H9 (cell line): ENCODE measurements around the gene APOH. TPM values are rescaled to one million over a fixed set of nuclear protein-coding genes. Genes with fewer than 3 reads are reported as not detected.

ENCODE experiments used
- DNase-seq: peaks from one replicate; pipeline ENCODE4 v3.0.0-alpha.2; 2017
- H2AFZ ChIP-seq: one replicate; pipeline ENCODE4 v1.6.1; 2013; ENCODE audit warnings: mild to moderate bottlenecking, low read length, control low read depth, moderate library complexity
- H2AK5ac ChIP-seq: 2 replicates; pipeline ENCODE4 v1.6.1; 2013; ENCODE audit warnings: low read length, control low read depth, mixed read lengths; ENCODE audit not compliant: insufficient read length
- H2BK120ac ChIP-seq: one replicate; pipeline ENCODE4 v1.6.1; 2013; ENCODE audit warnings: low read depth, mild to moderate bottlenecking, low read length, control low read depth, inconsistent platforms; ENCODE audit not compliant: poor library complexity, severe bottlenecking
- H2BK12ac ChIP-seq: 2 replicates; pipeline ENCODE4 v1.6.1; 2013; ENCODE audit warnings: low read length, control low read depth, mixed read lengths, low read depth; ENCODE audit not compliant: insufficient read length
- H2BK15ac ChIP-seq: 2 replicates; pipeline ENCODE4 v1.6.1; 2013; ENCODE audit warnings: low read depth, low read length, control low read depth
- H2BK20ac ChIP-seq: one replicate; pipeline ENCODE4 v1.6.1; 2013; ENCODE audit warnings: low read depth, mild to moderate bottlenecking, low read length, control low read depth, inconsistent platforms; ENCODE audit not compliant: poor library complexity, severe bottlenecking
- H2BK5ac ChIP-seq: 2 replicates; pipeline ENCODE4 v1.6.1; 2013; ENCODE audit warnings: low read length, control low read depth, mixed read lengths; ENCODE audit not compliant: insufficient read length
- H3K14ac ChIP-seq: 2 replicates; pipeline ENCODE4 v1.6.1; 2013; ENCODE audit warnings: low read length, control low read depth; ENCODE audit not compliant: insufficient read depth
- H3K18ac ChIP-seq: 2 replicates; pipeline ENCODE4 v1.6.1; 2013; ENCODE audit warnings: low read depth, mild to moderate bottlenecking, mixed read lengths, low read length, control low read depth; ENCODE audit not compliant: insufficient read length
- H3K23ac ChIP-seq: 2 replicates; pipeline ENCODE4 v1.6.1; 2013; ENCODE audit warnings: low read length, control low read depth, mixed read lengths, low read depth; ENCODE audit not compliant: insufficient read length
- H3K23me2 ChIP-seq: 2 replicates; pipeline ENCODE4 v1.6.1; 2013; ENCODE audit warnings: low read depth, mild to moderate bottlenecking, mixed read lengths, low read length, control low read depth; ENCODE audit not compliant: insufficient read length, poor library complexity, severe bottlenecking
- H3K27ac ChIP-seq: 2 replicates; pipeline ENCODE4 v1.5.1; 2013; ENCODE audit warnings: low read length, control low read depth, mixed read lengths, low read depth; ENCODE audit not compliant: insufficient read length
- H3K27me3 ChIP-seq: 2 replicates; pipeline ENCODE4 v1.6.1; 2013; ENCODE audit warnings: low read length, control low read depth, inconsistent platforms; ENCODE audit not compliant: insufficient read depth
- H3K4ac ChIP-seq: 2 replicates; pipeline ENCODE4 v1.6.1; 2013; ENCODE audit warnings: low read depth, mild to moderate bottlenecking, control low read depth, inconsistent platforms, low read length, moderate library complexity
- H3K4me1 ChIP-seq: 2 replicates; pipeline ENCODE4 v1.6.1; 2013; ENCODE audit warnings: low read length, control low read depth, inconsistent platforms; ENCODE audit not compliant: insufficient read depth
- H3K4me2 ChIP-seq: 2 replicates; pipeline ENCODE4 v1.6.1; 2013; ENCODE audit warnings: low read length, control low read depth, mixed read lengths; ENCODE audit not compliant: insufficient read length, insufficient read depth
- H3K56ac ChIP-seq: 2 replicates; pipeline ENCODE4 v1.6.1; 2013; ENCODE audit warnings: low read depth, mild to moderate bottlenecking, mixed read lengths, low read length, control low read depth; ENCODE audit not compliant: insufficient read length
- H3K79me1 ChIP-seq: 2 replicates; pipeline ENCODE4 v1.6.1; 2013; ENCODE audit warnings: low read depth, mild to moderate bottlenecking, moderate library complexity, low read length, control low read depth, inconsistent platforms; ENCODE audit not compliant: insufficient read depth, poor library complexity, severe bottlenecking
- H3K79me2 ChIP-seq: 2 replicates; pipeline ENCODE4 v1.6.1; 2013; ENCODE audit warnings: low read length, control low read depth, inconsistent platforms; ENCODE audit not compliant: insufficient read depth
- H3K9ac ChIP-seq: 2 replicates; pipeline ENCODE4 v1.6.1; 2013; ENCODE audit warnings: low read length, control low read depth, mixed read lengths; ENCODE audit not compliant: insufficient read length; ENCODE audit errors: extremely low read depth
- H3K9me3 ChIP-seq: one replicate; pipeline ENCODE4 v1.6.1; 2013; ENCODE audit warnings: low read depth, low read length, inconsistent platforms; ENCODE audit not compliant: control insufficient read depth
- H3T11ph ChIP-seq: one replicate; pipeline ENCODE4 v1.6.1; 2013; ENCODE audit warnings: mild to moderate bottlenecking, low read length, control low read depth, inconsistent platforms
- H4K20me1 ChIP-seq: one replicate; pipeline ENCODE4 v1.6.1; 2013; ENCODE audit not compliant: control insufficient read depth, insufficient read length, insufficient read depth
- H4K5ac ChIP-seq: 2 replicates; pipeline ENCODE4 v1.6.1; 2013; ENCODE audit warnings: low read depth, mild to moderate bottlenecking, mixed read lengths, low read length, control low read depth; ENCODE audit not compliant: insufficient read length
- H4K8ac ChIP-seq: replicated peaks from 2 replicates; pipeline ENCODE4 v1.6.1; 2013; ENCODE audit warnings: low read length, control low read depth, mixed read lengths, low read depth; ENCODE audit not compliant: insufficient read length
- H4K91ac ChIP-seq: 2 replicates; pipeline ENCODE4 v1.6.1; 2013; ENCODE audit warnings: low read depth, mild to moderate bottlenecking, moderate library complexity, mixed read lengths, low read length, control low read depth; ENCODE audit not compliant: insufficient read length
- H3K27ac Mint-ChIP-seq, 3 experiments: 2 replicates in 2 of 3; 3 replicates in 1 of 3; pipeline ENCODE4 v1.8.0; 2020 to 2021; ENCODE audit warnings: mixed read lengths in 3 of 3, mild to moderate bottlenecking in 1 of 3, moderate library complexity in 1 of 3
- H3K27me3 Mint-ChIP-seq: 2 replicates; pipeline ENCODE4 v1.8.0; 2021; ENCODE audit warnings: low read depth, mild to moderate bottlenecking, moderate library complexity, mixed read lengths
- H3K36me3 Mint-ChIP-seq, 3 experiments: 2 replicates in 2 of 3; 3 replicates in 1 of 3; pipeline ENCODE4 v1.8.0; 2020 to 2021; ENCODE audit warnings: low read depth in 3 of 3, mixed read lengths in 3 of 3; ENCODE audit not compliant: insufficient read depth in 1 of 3
- H3K4me1 Mint-ChIP-seq, 2 experiments: 2 replicates each; pipeline ENCODE4 v1.8.0; 2020; ENCODE audit warnings: mixed read lengths in 2 of 2
- H3K4me3 Mint-ChIP-seq, 2 experiments: 2 replicates in 1 of 2; 3 replicates in 1 of 2; pipeline ENCODE4 v1.8.0; 2020 to 2021; ENCODE audit warnings: mild to moderate bottlenecking in 2 of 2, mixed read lengths in 2 of 2, moderate library complexity in 1 of 2
- H3K9me3 Mint-ChIP-seq, 2 experiments: 2 replicates in 1 of 2; 3 replicates in 1 of 2; pipeline ENCODE4 v1.8.0; 2020; ENCODE audit warnings: mild to moderate bottlenecking in 2 of 2, mixed read lengths in 2 of 2, moderate library complexity in 1 of 2
- WGBS: extraction: QIAGEN DNeasy Blood & Tissue Kit; methylation state at CpG from one replicate; pipeline ENCODE4 v1.1.7; 2013; ENCODE audit warnings: missing lambda C conversion rate, low lambda C conversion rate, mixed read lengths; ENCODE audit not compliant: insufficient read length; ENCODE audit errors: extremely low coverage; 5-methylcytosine and 5-hydroxymethylcytosine counted together
- total RNA-seq: library from RNA; stranded (reverse); gene quantifications from 2 replicates; pipeline ENCODE4 v1.2.1, GENCODE V29; 2021
- TF ChIP-seq, protein P1 (sequence below): fragments of 200-600 bp; sonication (generic); conservative IDR thresholded peaks from 3 replicates; pipeline ENCODE4 v1.8.0; 2021; ENCODE audit warnings: antibody characterized with exemption, mild to moderate bottlenecking

Gene APOH
- total RNA-seq, 1 experiment from 2014 or later: not detected

DNA sequence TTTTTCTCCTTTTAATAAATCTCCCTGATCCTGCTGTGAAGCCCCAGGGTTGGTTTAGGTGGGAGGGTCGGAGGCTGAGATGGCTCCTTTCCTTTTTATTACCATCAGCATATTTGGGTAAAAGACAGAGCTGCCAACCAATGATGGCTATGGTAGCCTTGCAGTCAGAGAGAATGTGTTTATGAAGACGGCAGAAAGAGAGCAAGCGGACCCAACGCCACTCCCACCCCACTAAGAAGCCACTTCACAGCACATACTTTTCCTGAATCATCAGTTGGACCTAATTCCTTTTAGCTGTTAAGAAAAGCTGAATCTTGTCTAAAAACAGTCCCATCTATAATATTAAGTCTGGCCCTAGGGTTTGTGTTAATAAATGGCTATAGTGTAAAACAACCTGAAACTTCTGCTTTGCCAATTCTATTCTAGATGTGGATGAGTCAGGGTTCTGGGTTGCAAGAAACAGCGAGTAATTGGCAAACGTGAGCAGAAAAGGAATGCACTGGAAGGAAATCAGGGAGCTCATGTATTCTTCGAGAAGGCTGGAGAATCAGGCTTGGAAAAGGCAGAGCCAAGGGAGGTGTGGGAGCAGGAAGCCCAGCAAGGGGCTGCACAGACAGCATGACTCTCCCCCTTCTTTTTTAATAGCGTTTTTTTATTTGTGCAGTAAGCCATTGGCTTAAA lies 39.2 kb upstream of the APOH start:
- H3K4me2 ChIP-seq: no peak overlapping the region
- H2AK5ac ChIP-seq: no peak overlapping the region
- no CpG with 5 or more reads among the region's 8 CpGs for WGBS
- Mint-ChIP-seq H3K4me1 (0 out of 4 replicates have a peak, but pooled peaks cover 0 to 4% of the 10 kb centered on the region in 2 experiments), H3K4me3 (no peak overlapping the region), H3K9me3 (peaks cover 26 to 31% of the 10 kb centered on the region in 2 experiments), H3K27me3 (peaks cover 2% of the 10 kb centered on the region; the same call in 1 of the 2 replicates), H3K27ac (no peak overlapping the region), H3K36me3 (peaks cover 2 to 24% (median 6%) of the 10 kb centered on the region in 3 experiments; a peak in 6 of 7 replicates)
- no peak overlapping the region for H3T11ph ChIP-seq
- no peak overlapping the region for H3K14ac ChIP-seq
- H4K5ac ChIP-seq: no peak overlapping the region
- H2BK15ac ChIP-seq: no peak overlapping the region
- DNase-seq: no peak
- no peaks in the 10 kb centered on the region for H3K9me3 ChIP-seq
- no peaks in the 10 kb centered on the region for H4K20me1 ChIP-seq
- TF ChIP-seq, protein P1, sequence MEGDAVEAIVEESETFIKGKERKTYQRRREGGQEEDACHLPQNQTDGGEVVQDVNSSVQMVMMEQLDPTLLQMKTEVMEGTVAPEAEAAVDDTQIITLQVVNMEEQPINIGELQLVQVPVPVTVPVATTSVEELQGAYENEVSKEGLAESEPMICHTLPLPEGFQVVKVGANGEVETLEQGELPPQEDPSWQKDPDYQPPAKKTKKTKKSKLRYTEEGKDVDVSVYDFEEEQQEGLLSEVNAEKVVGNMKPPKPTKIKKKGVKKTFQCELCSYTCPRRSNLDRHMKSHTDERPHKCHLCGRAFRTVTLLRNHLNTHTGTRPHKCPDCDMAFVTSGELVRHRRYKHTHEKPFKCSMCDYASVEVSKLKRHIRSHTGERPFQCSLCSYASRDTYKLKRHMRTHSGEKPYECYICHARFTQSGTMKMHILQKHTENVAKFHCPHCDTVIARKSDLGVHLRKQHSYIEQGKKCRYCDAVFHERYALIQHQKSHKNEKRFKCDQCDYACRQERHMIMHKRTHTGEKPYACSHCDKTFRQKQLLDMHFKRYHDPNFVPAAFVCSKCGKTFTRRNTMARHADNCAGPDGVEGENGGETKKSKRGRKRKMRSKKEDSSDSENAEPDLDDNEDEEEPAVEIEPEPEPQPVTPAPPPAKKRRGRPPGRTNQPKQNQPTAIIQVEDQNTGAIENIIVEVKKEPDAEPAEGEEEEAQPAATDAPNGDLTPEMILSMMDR: no peak
- H3K18ac ChIP-seq: no peak overlapping the region
- H3K23ac ChIP-seq: no peak overlapping the region
- H2BK5ac ChIP-seq: no peak overlapping the region
- H3K27ac ChIP-seq: no peak overlapping the region
- no peak overlapping the region for H4K91ac ChIP-seq
- no peaks in the 10 kb centered on the region for H3K4me1 ChIP-seq
- H4K8ac ChIP-seq: no peak overlapping the region
- no peaks in the 10 kb centered on the region for H3K79me1 ChIP-seq
- no peak overlapping the region for H2AFZ ChIP-seq
- H2BK12ac ChIP-seq: no peak overlapping the region
- no peak overlapping the region for H2BK20ac ChIP-seq
- H3K27me3 ChIP-seq: no peaks in the 10 kb centered on the region
- no peaks in the 10 kb centered on the region for H3K23me2 ChIP-seq
- no peaks in the 10 kb centered on the region for H3K79me2 ChIP-seq
- no peak overlapping the region for H3K56ac ChIP-seq
- no peak overlapping the region for H3K4ac ChIP-seq
- no peak overlapping the region for H3K9ac ChIP-seq
- H2BK120ac ChIP-seq: no peak overlapping the region
